ENCODE results near the gene PLCL1.

Gene PLCL1

DNA sequence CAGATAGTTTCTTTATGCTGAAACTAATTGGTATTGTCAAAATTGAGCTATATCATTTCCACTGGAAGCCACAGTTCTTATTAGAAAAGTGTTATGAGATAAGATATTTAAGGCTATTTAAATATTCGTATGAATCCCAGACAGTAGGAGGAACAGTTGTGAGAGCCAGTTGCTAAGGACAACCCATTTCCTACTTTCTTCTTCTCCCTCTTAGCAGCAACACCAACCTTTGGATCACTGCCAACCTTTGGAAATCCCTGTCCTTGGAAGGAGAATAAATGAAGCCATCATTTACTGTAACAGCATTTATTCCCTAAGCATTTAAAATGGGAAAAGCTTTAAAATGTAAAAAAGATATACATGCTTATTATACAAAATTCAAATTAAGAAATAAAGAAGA lies 85.8 kb downstream of the PLCL1 start:
- no peak for DNase-seq

- peak; percentile 29 for DNase-seq
These were observed 87.6 kb downstream of the PLCL1 start for GRCh38 chr2:197891897-197892442.

DNA sequence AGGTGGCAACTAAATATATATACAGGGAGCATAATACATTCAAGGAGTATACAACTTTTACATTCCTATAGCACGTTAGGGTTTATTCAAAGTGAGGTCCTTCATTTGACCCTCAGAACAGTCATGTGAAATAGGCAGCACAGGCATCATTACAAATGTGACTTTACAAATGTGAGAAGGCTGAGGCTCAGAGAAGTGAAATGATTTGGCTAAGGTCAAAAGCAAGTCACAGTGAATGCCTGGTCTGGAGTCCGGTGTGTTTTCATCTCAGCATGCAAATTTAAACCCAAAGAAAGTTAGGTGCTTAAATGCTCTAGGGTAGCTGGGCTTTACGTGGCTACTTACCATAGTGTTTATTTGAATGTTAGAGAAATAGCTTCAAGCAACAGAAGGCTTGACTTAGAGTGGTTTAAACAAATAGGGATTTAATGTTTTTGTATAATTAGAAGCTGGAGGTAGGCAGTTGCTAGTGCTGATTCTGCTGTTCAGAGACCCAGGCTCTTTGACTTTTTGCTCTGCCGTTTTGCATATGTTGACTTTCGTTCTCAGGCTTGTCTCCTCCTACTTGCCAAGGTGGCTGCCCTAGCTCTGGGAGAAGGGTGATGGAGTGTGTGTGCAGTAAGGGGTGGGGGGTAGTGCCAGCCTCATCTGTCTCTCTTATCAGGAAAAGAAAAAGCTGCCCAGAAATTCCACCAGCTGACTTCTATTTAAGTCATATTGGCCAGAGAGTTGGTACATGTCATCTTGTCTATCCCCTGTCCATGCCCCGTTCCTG lies 89.2 kb downstream of the PLCL1 start:
- DNase-seq, result no peak

- DNase-seq, result no peak
These were observed 90.4 kb downstream of the PLCL1 start for GRCh38 chr2:197894751-197895274.

- DNase-seq, result no peak
These were observed 93.7 kb downstream of the PLCL1 start for GRCh38 chr2:197897960-197898678.

DNA sequence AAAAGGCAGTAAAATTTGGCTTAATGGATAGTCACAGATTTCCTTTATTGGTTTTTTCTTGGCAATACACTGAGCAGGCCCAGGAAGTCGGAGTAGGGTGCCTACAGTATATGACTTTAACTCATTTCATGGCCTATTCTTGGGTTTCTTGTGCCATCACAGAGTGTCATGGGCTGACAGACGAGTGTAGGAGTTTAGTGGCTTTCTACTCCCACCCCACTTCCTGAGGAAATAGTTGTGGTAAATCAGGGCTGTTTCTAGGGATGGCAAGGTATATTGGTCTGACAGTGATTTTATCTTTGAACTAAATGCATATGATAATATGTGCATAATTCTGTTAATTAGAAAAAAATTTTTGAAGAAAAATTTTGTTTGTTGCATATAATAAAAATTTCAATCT lies 100.1 kb downstream of the PLCL1 start:
- DNase-seq, result peak; percentile 33

- no peak for DNase-seq
These were observed 103.8 kb downstream of the PLCL1 start for GRCh38 chr2:197908156-197908555.

- DNase-seq, result no peak
These were observed 104.8 kb downstream of the PLCL1 start for GRCh38 chr2:197908990-197909776.

- no peak for DNase-seq
These were observed 107.3 kb downstream of the PLCL1 start for GRCh38 chr2:197911667-197912066.

DNA sequence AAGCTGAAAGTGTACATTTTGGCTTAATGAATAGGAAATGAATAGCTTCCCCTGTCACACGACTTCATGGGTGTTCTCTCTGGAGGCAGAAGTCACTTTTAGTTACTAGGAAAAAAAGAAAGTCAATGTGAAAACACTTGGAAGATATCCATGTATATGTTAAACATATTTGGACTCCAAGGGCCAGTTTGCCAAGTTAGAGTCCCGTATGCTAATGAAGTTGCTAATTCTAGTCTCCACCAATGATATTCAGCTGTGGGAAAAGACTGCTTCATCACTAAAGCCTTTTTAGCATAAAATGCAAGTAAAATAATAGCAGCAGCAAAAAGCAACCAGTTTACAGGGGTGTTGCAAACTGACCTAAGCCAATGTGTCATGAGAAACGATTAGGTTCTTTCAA lies 108.7 kb downstream of the PLCL1 start:
- DNase-seq, result no peak

GRCh38 chr2:197914778-197915177 lies 110.4 kb downstream of the PLCL1 start:
- no peak for DNase-seq

- no peak for DNase-seq
These were observed 111.3 kb downstream of the PLCL1 start for GRCh38 chr2:197915548-197916265.

DNA sequence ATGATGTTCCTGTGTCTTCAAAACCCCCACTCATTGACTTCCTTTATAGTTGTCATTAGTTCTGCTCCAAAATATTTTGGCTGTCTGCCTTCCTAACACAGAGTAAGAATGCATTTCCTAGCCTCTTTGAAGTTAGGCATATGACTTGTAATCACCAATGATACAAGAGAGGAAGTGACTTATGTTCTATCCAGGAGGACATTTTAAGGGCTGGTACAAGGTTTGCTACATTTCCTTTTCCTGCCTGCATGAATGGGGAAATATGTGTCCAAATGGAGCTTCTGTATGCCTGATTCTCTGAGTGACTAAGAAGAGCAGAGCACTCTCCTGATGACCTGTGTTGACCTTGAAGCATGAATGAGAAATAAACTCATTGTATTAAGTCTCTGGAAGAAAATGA lies 115.1 kb downstream of the PLCL1 start:
- DNase-seq, result no peak

DNA sequence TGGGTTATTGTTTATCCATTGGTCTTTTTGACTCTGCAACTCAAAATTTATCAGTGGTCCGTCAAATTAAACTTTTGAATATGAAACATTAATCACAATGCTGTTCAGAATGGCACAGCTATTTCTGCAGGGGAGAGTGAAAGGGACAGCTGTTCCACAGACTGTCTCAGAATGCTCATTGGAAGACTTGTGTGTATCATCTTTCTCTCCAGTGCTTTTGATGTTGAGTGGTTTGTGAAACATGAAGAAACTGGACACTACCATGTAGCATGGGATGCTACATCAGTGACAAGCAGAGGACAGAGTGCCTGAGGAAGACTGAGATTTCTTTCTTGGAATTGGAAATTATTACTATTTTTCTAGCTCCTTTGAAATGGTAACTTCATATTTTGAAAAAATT lies 115.7 kb downstream of the PLCL1 start:
- DNase-seq, result no peak

- DNase-seq, result no peak
These were observed 116.3 kb downstream of the PLCL1 start for GRCh38 chr2:197920592-197921201.

- no peak for DNase-seq
These were observed 120.1 kb downstream of the PLCL1 start for GRCh38 chr2:197924483-197924882.

DNA sequence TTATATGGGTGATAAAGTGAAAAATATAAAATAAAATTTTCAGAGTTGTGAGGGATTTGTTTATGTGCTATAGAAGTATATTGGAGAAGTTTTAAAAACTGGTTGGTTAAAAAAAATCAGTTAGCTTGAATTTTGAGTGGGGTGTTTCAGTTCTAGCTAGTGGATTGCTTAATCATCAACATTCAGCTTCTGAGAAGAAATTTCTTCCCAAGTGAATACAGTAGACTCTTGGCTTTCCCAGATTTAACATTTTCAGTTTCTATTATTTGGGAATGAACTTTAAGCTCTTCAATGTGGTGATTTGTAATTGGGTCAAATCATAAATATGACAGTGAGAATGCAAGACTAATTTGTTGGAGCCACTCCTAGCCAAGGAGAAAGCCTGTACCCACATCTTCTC lies 120.8 kb downstream of the PLCL1 start:
- no peak for DNase-seq

GRCh38 chr2:197925976-197926375 lies 121.6 kb downstream of the PLCL1 start:
- DNase-seq, result no peak

GRCh38 chr2:197926673-197927072 lies 122.3 kb downstream of the PLCL1 start:
- DNase-seq, result no peak

- no peak for DNase-seq
These were observed 123.6 kb downstream of the PLCL1 start for GRCh38 chr2:197927994-197928393.

DNA sequence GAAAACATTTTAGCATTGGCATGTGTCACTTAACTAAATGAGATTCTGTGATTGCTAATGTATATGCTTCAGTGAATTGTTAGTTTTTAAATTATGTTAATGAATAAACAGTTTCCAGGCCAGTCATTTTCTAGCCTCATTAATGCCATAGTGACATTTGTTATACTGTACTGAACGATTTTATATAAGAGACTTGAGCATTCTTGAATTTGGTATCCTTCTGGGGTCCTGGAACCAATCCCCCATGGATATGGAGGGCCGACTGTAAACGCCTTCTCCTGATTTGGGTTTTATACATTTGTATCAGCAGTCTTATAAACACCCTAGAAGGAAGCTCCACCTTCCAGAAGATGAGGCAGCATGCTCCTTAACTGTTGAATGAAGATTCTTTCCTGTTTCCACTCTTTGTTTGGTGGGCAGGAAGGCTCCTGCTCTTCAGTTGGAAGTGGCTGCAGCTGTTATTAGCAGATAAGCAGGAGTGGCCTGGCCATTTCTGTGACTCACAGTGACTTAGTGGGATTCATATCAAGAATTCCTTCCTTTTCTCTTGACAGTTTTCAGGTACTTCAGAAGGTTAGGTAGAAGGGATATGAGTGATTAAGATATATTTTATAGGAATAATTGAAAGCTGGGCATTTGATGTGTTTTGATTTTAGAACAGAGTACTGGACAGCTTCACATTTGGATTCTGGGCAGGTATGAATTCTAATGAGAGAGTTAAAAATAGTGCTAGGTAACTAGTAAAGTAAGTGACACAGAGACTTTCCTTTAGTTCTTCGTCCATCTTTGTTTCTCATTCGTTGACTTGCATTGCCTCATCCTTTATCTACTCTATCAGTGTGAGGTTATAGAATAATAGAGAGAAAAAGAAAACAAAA lies 124.9 kb downstream of the PLCL1 start:
- DNase-seq, result no peak

Data from CD4-positive, alpha-beta T cell treated with Interleukin-10 for 1 hour (primary cell).